HuH-7.5 (cell line): Measurements from ENCODE around the gene ADD2.
A peak's percentile ranks its signal among the peaks of the same experiment; 100 is the strongest.
"Not testable (repeated sequence)": the region's sequence is repeated elsewhere in the genome, so short reads cannot be mapped to it uniquely, and the experiment has no call there.

ENCODE experiments used
- DNase-seq: peaks from one replicate; pipeline ENCODE4 v3.0.0; 2011; ENCODE audit warnings: low spot score

Gene ADD2, protein sequence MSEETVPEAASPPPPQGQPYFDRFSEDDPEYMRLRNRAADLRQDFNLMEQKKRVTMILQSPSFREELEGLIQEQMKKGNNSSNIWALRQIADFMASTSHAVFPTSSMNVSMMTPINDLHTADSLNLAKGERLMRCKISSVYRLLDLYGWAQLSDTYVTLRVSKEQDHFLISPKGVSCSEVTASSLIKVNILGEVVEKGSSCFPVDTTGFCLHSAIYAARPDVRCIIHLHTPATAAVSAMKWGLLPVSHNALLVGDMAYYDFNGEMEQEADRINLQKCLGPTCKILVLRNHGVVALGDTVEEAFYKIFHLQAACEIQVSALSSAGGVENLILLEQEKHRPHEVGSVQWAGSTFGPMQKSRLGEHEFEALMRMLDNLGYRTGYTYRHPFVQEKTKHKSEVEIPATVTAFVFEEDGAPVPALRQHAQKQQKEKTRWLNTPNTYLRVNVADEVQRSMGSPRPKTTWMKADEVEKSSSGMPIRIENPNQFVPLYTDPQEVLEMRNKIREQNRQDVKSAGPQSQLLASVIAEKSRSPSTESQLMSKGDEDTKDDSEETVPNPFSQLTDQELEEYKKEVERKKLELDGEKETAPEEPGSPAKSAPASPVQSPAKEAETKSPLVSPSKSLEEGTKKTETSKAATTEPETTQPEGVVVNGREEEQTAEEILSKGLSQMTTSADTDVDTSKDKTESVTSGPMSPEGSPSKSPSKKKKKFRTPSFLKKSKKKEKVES

GRCh38 chr2:70767699-70768589 lies at the start of gene ADD2:
ADD2 (minus strand) TSS chr2:70768200; CDS start chr2:70706408, 61,792 bp downstream.
- DNase-seq = no peak

GRCh38 chr2:70817284-70817954 lies 49.4 kb upstream of the ADD2 start:
- no peak for DNase-seq

GRCh38 chr2:70816726-70817125 lies 48.7 kb upstream of the ADD2 start:
- no peak for DNase-seq

GRCh38 chr2:70808983-70809958 lies 41.3 kb upstream of the ADD2 start:
- DNase-seq = no peak

DNA sequence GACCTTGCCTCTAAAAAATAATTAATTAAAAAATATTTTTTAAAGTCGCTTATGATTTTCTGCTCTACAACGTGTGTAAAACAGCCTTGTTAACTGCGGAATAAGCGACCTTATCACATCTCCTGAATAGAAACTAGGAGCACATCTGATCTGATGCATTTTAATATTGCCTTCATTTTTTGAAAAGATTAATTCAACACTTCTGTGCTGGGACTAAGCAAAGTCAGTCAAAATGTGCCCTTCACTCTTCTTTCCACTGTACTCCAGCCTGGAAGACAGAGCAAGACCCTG lies 39.8 kb upstream of the ADD2 start:
- DNase-seq = no peak

DNA sequence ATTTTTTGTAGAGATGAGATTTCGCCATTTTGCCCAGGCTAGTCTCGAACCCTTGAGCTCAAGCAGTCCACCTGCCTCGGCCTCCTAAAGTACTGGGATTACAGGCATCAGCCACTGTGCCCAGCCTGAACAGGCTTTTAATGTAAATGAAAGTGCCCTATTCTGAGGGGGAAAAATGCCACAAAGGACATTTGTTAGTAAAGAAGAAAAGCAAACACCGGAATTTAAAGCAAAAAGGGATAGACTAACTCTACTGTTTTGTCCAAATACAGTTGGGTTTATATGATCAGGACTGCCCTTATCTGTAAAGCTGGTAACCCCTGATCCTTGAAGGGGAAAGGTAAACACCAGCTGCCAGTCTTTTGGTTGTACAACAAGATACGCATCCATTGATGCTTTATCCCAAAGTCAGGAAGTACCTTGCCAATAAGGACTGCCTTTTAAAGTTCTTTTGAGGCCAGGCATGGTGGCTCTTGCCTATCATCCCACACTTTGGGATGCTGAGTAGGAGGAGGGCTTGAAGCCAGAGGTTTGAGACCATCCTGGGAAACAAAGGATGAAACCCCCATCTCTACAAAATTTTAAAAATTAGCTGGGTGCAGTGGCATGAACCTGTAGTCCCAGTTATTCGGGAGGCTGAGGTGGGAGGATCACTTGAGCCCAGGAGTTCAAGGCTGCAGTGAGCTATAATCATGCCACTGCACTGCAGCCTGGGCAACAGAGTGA lies 39.3 kb upstream of the ADD2 start:
- DNase-seq = no peak

- DNase-seq = no peak
Observed at GRCh38 chr2:70806620-70807019, 38.6 kb upstream of the ADD2 start.

- no peak for DNase-seq
Observed at GRCh38 chr2:70806013-70806412, 38.0 kb upstream of the ADD2 start.

- no peak for DNase-seq
Observed at GRCh38 chr2:70801607-70802263, 33.7 kb upstream of the ADD2 start.

DNA sequence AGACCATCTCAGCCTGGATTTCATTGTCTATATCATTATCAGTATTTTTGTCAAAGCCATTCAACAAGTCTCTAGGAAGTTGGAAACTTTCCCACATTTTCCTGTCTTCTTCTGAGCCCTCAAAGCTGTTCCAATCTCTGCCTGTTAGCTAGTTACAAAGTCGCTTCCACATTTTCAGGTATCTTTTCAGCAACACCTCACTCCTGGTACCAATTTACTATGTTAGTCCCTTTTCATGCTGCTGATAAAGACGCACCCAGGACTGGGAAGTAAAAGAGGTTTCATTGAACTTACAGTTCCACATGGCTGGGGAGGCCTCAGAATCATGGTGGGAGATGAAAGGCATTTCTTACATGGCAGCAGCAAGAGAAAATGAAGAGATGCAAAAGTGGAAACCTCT lies 31.7 kb upstream of the ADD2 start:
- DNase-seq = no peak

GRCh38 chr2:70797996-70798395 lies 30.0 kb upstream of the ADD2 start:
- not testable (repeated sequence) for DNase-seq

- no peak for DNase-seq
Observed at GRCh38 chr2:70797506-70797905, 29.5 kb upstream of the ADD2 start.

- no peak for DNase-seq
Observed at GRCh38 chr2:70796262-70796661, 28.3 kb upstream of the ADD2 start.

DNA sequence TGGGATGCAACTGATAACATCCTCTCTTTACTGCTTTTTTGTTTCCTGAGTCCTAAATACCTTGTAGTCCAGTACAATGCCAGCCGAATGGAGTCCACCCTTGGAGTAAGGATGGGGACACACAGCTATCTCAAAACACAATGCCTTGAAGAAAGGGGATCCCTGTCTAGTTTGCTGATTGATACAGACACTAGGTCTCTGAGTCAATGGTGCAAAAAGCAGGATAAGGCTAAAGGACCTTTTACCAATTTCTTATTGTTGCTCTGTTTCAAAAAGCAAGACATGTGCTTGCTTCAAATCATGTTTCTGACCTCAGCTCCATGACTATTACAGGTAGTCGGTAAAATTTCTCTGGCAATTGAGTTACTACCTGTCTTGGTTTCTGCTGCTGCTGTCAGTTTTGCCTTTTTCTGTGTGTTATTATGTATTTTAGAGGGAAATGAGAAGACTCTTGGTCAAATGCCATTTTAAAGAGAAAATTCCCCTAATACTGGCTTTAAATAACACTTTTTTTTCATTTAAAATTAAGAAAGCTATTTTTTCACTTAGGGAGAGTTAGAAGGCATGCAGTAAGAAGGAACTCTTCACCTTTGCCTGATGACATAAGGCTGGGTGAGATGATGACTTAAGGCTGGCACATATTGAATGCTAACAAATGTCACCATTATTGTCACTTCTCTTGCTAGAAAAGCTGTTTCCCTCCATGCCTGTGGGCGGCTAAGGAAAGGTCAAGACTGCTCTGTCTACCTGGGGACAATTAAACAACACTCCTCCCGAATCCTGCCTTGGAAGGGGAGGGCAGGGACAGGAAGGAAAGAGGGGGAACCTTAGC lies 27.4 kb upstream of the ADD2 start:
- no peak for DNase-seq

DNA sequence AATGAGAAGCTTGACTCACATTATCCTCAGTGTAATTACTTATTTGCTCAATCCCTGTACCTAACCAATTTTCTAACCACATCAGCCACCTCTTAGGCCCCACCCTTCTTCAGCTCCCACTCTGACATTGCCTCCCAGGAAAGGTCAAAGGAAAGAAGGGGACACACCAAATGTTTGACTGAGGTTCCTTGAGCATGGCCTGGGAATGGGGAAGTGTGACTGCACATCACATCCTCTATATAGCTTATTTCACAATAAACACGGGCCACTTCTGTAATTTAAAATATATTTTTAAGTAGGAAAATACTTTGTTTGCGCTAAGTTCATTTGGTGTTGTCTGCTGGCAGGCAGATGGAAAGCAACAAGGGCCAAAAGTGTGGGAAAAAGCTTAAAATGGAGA lies 25.4 kb upstream of the ADD2 start:
- no peak for DNase-seq

DNA sequence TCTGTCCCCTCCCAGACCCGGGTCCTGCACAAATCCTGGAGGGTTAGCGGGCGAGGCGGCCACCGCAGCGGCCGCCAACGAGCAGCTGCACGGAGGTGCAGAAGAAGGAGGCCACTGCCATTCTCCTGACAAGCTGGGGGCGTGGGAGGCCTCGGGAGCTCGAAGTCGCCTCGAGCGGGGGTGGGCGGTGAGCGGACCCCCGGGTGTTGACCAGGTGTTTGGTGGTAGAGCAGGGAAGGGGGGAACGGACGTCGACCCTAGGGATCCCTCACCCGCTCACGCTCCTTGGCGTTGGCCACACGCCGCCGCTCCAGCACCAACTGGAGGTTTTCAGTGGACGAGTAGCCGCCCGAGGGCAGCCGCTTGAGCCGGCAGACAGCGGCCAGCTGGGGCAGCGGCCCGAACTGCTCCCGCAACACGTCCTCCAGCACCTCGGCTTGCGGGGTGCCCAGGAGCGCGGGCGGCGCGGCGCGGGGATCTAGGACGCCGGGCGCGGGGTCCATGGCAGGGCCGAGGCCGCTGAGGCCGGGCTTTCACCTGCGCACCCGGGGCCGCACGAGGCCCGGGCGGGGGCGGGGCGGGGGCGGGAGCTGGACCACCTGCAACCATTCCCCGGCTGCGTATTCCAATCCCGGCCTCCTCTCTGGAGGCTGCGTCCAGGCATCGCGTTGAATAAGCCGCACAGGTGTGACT lies 22.3 kb upstream of the ADD2 start, which contains the start of gene FIGLA:
FIGLA (minus strand) TSS at position 508 of the 693 bp plus-strand sequence; CDS start at position 503, 5 bp downstream.
- no peak for DNase-seq

GRCh38 chr2:70789304-70790135 lies 21.5 kb upstream of the ADD2 start:
- DNase-seq = peak; percentile 65
